Measurements from ENCODE around the gene POTEM.
"Not testable (repeated sequence)": the region's sequence is repeated elsewhere in the genome, so short reads cannot be mapped to it uniquely, and the experiment has no call there.

Gene POTEM
- total RNA-seq, result 0 reads per million in 2 experiments

DNA sequence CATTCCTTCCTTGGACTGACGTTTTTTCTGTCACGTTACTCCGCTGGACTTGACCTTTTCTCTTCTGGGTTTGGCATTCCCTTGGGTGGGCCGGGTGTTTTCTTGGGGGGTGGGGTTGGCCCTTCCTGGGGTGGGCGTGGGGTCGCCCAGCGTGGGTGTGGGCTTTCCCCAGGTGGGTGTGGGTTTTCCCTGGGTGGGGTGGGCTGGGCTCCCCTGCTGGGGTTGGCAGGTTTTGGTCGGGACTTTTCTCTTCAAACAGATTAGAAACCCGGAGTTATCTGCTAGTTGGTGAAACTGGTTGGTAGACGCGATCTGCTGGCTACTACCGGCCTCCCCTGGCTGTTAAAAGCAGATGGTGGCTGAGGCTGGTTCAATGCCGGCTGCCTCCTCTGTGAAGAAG, at the start of gene POTEM:
POTEM (plus strand) TSS at position 301 of the 400 bp plus-strand sequence; CDS start at position 353, 52 bp downstream.
- DNase-seq (ENCODE audit: low read depth), result not testable (repeated sequence)

DNA sequence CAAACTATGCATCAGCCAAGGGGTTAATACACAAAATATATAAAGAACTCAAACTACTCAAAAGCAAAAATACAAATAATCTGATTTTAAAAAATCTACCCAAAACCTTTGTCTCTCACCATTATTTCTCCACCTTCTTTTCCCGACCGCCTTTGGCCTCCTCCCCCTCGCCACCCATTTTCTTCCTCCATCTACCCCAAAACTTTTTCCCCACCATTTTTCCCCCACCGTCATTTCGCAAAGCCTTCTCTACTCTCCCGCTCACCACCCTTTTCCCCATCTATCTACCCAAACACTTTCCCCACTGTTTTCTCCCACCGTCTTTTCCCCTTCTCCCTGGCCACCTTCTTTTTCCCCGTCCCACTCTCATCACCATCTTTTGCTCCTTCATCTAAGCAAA, 48.9 kb upstream of the POTEM start:
- DNase-seq (ENCODE audit: low read depth), result not testable (repeated sequence)

DNA sequence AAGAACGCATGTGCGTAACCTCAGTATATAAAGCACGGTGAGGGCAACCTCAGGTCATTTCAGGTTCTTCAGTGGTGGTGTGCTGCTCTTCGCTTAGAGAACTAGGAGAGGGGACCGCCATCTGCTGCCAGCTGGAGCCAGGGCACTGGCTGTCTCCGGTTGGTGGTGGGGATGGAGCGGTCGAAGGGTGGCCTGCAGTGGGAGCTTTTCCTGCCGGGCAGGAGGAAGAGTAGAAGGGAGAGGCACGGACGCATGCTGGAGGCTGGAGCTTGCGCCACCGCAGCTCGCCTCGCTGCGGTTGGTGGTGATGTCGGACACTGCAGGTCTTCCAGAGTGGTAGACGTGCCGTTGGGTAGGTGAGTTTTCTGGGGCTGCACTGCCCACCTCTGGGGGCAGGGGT, 47.2 kb upstream of the POTEM start:
- DNase-seq (ENCODE audit: low read depth), result not testable (repeated sequence)

DNA sequence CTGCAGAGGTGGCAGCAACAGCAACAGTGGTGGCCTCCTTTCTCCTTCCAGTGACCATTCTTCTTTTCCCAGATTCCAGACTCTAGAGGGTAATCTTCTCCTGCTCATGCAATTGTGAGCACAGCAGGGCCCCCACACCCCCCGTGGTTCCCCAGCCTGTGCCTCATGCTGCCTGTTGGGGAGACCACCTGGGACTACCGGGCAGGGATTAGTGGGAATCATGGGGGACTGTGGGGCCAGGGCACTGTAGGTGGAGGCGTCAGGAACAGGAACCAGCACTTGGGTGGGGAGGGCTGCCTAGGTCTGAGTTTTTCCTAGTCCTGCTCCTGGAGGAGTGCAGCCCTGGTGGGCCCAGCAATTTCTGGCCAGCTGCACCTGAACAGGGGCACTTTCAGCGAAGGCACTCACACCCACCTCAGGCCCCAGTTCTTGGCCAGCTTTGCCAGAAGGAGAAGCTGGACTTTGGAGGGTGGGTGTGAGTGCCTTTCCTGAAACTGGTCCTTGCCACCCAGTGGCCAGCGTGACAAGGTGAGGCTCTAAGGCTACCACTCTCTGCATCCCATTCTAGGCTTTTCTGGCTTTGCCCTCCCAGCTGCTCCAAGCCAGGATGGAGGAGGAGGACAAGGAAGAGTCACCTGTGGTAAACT, 46.1 kb upstream of the POTEM start:
- DNase-seq (ENCODE audit: low read depth), result not testable (repeated sequence)

DNA sequence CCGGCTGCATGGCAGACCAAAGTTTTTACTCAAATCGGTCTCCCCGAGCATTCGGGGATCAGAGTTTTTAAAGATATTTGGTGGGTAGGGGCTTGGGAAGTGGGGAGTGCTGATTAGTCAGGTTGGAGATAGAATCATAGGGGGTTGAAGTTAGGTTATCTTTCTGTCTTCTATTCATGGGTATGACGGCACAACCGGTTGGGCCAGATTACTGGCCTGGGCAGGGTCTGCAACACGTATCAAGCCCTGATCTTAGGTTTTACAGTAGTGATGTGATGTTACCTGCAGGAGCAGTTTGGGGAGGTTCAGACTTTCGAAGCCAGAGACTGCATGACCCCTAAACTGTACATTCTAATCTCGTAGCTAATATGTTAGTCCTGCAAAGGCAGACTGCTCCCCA, 30.4 kb upstream of the POTEM start:
- DNase-seq (ENCODE audit: low read depth), result not testable (repeated sequence)

DNA sequence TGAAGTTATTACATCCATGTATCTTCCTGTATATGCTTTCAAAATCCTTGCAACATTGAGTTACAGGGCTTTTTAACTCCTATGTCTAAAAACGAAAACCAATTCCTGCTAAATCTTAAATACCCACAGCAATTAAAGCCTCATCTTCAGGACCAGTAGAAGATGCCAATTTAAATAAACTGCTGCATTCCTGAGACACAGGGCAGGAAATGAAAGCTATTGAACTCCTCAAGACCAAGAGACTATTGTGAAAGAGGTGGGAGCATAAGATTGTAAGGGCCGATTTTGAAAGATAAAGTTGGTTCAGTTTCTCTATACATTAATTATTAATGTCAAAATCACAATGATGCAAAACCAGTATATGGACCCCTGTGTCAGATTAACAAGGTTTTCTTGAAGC, 28.5 kb upstream of the POTEM start:
- not testable (repeated sequence) for DNase-seq (ENCODE audit: low read depth)

DNA sequence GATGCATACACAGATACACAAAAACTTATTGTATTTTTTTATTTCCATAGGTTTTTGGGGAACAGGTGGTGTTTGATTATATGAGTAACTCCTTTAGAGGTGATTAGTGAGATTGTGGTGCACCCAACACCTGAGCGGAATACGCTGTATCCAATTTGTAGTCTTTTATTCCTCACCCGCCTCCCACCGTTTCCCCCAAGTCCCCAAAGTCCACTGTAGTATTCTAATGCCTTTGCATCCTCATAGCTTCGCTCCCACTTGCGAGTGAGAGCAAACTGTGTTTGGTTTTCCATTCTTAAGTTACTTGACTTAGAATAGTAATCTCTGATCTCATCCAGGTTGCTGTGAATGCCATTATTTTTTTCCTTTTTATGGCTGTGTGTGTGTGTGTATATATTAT, 17.3 kb upstream of the POTEM start:
- not testable (repeated sequence) for DNase-seq (ENCODE audit: low read depth)

DNA sequence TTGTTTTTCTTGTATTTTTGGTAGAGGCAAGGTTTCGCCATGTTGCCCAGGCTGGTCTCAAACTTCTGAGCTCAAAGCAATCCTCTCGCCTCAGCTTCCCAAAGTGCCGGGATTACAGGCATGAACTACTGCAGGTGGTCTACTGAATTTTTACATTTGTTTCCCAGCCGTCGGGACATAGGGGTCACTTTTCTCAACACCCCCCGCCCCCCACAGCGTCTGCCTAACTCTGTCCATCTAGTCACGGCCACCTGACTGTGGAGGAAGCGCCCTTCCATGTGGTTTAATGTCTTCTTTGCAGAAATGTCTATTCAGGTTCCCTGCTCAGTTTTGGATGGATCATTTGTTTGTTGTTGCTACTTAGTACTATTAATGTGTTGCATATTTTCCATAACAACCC, 14.1 kb upstream of the POTEM start:
- not testable (repeated sequence) for DNase-seq (ENCODE audit: low read depth)

DNA sequence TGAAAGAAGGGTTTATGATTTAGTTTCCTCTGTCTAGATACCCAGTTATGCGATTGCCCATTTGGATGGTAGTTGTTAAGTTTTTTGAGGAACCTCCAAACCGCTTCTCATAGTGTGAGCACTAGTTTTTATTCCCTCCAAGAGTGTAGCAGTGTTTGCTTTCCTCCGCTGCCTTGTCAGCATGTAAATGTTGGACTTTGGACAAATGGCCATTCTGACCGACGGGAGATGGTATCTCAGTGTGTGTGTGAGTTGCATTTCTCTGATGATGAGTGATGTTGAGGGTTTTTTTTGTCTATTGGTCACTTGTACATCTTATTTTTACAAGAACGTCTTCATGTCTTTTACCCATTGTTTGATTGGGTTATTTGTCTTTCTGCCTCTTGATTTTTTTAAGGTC, 11.4 kb upstream of the POTEM start:
- DNase-seq (ENCODE audit: low read depth), result not testable (repeated sequence)

DNA sequence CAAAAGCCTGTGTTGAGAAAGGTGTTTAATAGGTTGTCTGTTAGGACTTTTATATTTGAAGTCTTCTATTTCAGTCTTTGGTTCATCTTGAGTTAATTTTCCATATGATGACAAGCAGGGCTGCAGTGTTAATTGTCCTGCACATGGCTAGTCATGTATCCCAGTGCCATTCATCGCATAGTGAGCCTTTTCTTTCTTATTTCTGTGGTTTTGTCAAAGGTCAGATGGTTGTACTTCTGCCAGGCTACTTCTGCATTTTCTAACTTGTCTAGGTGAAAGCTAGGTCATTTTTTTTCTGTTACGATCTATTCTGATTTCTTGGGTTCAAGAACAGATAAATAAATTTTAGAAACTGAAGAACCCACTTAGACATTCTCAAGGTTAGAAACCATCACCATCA, 5.7 kb upstream of the POTEM start:
- not testable (repeated sequence) for DNase-seq (ENCODE audit: low read depth)

DNA sequence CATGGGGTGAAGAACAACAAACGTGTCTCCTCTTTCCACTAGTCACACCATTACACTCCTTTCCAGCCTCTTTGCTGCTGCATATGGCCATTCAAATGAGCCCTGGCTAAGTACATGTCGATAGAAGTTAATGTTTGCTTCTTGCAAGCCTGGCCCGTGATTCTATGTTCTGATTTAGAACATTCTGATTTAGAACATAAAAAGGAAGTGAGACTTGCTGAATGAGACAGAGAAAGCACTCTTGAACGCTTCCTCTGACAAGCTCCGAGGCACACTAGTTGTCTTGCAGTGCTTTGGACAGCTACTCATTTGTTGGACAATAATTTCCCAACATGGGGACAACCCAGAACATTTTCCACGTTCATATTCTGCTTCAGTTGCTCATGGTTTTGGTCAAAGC, 5.1 kb upstream of the POTEM start:
- not testable (repeated sequence) for DNase-seq (ENCODE audit: low read depth)

DNA sequence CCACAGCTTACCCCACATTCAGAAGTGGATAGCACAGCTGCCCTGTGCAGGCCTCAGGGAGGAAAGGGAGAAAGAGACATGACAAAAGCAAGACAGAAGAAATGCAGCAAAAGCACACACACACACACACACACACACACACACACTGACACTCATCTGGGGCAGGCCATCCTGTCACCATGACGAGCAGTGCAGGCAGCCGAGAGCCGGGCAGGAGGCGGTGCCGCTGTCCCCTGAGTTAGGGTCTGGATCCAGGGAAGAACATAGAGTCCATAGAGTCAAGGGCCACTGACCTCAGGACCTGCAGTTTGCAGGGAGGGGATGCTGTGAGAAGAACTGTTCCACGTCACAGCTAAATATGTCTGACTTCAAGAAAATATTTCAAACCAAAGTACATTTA, 4.0 kb upstream of the POTEM start:
- not testable (repeated sequence) for DNase-seq (ENCODE audit: low read depth)

DNA sequence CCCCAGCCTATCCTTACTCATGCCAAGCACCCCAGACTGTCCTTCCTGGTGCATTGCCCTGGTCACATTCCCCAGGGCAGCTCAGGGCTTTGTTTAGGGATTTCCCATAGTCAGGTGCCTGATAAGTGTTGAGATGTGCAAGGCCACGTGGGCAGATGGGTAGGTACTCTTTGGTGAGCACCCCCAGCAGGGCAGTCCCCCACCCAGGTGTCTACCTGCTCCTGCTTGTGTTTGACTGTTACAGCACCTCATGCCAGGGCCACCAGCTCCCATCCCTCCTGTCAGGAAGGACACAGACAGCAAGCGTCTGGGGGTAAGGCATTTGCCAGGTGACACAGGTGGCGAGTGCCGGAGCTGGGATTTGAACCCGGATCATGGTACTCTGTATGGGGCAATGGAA, 2.4 kb upstream of the POTEM start:
- not testable (repeated sequence) for DNase-seq (ENCODE audit: low read depth)

DNA sequence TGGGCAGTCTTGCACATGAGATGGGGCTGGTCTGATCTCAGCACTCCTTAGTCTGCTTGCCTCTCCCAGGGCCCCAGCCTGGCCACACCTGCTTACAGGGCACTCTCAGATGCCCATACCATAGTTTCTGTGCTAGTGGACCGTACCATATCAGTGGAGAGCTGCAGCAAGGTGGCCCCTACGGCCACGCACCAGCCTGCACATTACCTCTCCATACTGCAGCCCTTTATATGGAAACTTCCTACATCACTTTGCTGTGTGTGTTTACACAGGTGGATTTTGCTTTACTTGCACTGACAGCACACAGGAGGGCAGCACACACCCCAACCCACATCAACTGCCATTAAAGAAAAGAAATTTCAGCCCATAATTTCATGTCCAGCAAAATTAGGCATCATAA, 35.3 kb downstream of the POTEM start:
- DNase-seq (ENCODE audit: low read depth), result not testable (repeated sequence)

DNA sequence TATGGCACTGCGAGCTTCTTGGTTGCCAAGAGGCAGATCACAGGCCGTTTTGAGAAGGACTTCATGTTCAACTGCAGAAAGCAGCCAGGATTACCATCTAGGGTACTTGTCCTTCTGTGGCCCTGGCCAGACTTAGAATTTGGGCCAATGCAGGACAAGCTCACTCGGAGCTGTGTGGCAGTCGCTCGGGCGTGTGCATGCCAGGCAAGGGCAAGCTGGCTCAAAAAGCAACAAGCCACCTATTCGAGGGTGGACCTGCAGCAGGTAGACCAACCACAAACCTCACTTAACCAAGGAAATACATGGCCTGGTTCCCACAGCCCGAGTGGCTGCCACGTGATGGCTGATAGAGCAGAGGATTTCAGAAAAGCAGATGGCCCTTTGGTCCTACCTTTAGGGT, 39.3 kb downstream of the POTEM start:
- DNase-seq (ENCODE audit: low read depth), result not testable (repeated sequence)

DNA sequence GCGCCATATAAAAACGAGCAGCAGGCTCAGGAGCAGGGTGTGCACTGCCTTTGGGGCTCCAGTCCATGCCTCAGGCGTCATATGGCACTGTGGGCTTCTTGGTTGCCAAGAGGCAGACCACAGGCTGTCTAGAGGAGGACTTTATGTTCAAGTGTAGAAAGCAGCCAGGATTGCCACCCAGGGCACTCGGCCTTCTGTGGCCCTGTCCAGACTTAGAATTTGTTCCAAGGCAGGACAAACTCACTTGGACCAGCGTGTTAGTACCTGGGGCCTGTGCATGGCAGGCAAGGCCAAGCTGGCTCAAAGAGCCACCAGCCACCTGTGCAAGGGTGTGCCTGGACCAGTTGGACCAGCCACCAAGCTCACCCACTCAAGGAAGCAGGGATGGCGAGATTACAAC, 40.4 kb downstream of the POTEM start:
- DNase-seq (ENCODE audit: low read depth), result not testable (repeated sequence)

DNA sequence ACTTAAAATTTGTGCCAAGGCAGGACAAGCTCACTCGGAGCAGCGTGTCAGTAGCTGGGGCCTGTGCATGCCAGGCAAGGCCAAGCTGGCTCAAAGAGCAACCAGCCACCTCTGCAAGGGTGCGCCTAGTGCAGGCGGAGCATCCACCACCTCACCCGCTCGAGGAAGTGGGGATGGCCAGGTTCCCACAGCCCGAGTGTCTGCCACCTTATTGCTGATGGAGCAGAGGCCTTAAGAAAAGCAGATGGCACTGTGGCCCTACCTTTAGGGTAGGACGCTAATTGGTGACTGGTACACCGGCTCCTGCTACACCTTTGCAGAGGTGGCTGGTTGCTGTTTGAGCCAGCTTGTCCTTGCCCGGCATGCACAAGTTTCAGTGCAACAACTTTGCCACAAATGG, 43.8 kb downstream of the POTEM start:
- DNase-seq (ENCODE audit: low read depth), result not testable (repeated sequence)

DNA sequence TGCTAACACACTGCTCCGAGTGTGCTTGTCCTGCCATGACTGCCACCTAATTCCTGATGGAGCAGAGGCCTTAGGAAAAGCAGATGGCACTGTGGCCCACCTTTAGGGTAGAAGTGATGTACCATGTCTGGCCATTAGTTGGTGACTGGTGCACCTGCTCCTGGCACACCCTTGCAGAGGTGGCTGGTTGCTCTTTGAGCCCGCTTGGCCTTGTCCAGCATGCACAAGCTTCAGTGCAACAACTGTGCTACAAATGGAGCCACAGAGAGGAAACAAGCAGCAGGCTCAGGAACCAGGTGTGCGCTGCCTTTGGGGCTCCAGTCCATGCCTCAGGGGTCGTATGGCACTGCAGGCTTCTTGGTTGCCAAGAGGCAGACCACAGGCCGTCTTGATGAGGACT, 44.5 kb downstream of the POTEM start:
- DNase-seq (ENCODE audit: low read depth), result not testable (repeated sequence)

DNA sequence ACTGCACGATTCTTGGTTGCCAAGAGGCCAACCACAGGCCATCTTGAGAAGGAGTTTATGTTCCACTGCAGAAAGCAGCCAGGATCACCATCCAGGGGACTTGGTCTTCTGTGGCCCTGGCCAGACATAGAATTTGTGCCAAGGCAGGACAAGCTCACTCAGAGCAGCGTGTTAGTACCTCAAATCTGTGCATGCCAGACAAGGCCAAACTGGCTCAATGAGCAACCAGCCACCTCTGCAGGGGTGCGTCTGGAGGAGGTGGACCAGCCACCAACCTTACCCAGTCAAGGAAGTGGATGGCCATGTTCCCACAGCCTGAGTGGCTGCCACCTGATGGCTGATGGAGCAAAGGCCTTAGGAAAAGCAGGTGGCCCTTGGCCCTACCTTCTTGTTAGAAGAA, 48.0 kb downstream of the POTEM start:
- DNase-seq (ENCODE audit: low read depth), result not testable (repeated sequence)

DNA sequence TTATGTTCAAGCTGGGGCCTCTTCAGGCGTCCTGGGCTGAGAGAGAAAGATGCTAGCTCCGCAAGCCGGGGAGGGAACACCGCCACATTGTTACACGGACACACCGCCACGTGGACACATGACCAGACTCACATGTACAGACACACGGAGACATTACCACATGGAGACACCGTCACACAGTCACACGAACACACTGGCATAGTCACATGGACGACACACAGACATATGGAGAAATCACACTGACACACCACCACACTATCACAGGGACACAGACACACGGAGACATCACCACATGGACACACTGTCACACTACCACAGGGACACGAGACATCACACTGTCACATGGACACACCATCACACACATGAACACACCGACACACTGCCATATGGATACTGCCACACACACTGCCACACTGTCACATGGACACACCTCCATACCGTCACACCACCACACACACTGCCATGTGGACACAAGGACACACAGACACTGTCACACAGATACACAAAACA, 57.9 kb downstream of the POTEM start:
- not testable (repeated sequence) for DNase-seq (ENCODE audit: low read depth)

DNA sequence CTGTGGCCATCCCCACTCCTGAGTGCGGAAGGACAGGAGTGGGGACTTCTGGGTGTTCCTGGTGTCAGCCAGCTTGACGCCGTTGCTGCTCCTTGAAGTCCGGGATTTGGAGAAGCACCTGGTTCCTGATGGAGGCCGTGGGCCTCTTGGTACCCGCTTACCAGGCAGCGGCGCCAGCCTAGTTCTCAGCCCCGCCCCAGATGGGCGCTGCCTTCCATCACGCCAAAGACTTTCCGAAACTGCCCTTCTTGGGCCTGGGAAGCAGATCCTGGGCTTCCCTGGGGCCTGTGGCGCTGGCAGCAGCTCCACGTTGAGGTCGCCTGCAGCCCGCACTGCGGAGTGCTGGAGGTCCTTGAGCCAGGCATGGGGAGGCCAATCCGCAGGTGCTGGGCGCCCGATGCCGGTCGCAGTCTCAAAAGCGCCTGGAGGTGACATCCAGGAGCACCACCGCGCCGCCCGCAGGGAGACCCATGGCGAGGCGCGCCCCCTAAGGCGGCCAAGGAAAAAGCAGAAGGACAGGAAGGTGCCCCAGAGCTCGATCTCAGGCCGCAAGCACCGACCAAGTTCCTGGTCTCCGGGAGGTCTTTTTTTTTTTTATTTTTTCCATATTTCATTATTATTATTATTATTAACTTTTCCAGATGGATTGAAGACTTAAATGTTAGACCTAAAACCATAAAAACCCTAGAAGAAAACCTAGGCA, 59.6 kb downstream of the POTEM start:
- DNase-seq (ENCODE audit: low read depth), result not testable (repeated sequence)

DNA sequence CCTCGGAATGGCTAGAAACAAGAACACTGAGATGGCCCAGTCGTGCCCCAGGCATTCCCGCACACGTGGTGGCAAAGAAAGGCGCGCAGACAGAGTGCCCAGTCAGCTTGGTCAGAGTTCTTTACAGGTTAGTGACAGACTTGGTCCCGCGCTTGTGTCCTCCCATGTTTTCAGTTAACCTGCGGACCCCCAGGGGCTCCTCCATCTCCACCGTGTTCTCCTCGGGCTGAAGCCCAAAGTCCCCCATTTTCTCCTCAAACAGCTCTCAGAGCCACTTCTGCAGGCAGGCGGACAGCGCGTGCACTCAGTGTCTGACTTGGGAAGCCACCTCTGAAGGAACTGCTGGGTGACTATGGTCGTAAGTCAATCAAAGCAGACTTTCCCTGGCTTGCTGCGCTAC, 60.7 kb downstream of the POTEM start:
- DNase-seq (ENCODE audit: low read depth), result not testable (repeated sequence)

DNA sequence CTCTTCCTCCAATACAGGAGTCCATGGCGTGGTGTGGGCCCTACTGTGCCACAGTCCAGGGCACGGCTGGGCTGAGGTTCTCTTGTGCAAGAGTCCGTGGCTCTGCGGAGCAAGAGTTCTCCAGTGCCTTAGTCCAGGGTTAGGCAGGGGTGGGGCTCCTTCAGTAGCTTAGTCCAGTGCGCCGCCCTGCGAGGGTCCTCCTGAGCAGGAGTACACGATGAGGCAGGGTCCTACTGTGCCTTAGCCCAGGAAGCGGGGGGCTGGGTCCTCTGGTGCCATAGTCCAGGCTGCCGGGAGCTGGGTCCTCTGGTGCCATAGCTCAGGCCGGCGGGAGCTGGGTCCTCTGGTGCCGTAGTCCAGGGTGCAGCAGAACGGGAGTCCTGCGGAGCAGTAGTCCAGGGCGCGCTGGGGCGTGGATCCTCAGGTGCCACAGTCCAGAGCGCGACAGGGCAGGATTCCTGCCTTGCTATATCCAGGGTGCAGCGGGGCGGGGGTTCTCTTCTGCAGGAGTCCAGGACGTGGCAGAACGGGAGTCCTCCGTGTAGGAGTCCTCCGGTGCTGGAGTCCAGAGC, 69.7 kb downstream of the POTEM start:
- not testable (repeated sequence) for DNase-seq (ENCODE audit: low read depth)
